Measurements from ENCODE around the gene B3GNT3.

GRCh38 chr19:17829855-17830566 lies 35.1 kb downstream of the B3GNT3 start:
- no peak for TF ChIP-seq EP300 (IDR thresholded peaks at IDR 0.05)
- no peak for TF ChIP-seq CTCF (IDR thresholded peaks at IDR 0.05)

Data from ovary (tissue), 3 donors.